Calu3 (cell line): ENCODE data around the gene ARL2. TPM values are rescaled to one million over a fixed set of nuclear protein-coding genes. Genes with fewer than 3 reads are reported as not detected.

Experiments used
- BruUV-seq: library from RNA; stranded (reverse); fragments of 400-500 nt; replicated peaks from 2 replicates; lab custom pipeline; 2021; lab: Mats Ljungman, UMichigan
- CTCF ChIA-PET: fragments of 300-600 bp; sonication (Branson Sonifier 250); formaldehyde crosslinking; loops from one replicate; lab custom pipeline; 2022; ENCODE audit warnings: antibody characterized with exemption; lab: Charles Lee
- DNase-seq: peaks from one replicate; pipeline ENCODE4 v3.0.0; 2022
- H3K27ac Mint-ChIP-seq: one replicate; pipeline ENCODE4 v1.8.0; 2022; ENCODE audit warnings: mixed read lengths; ENCODE audit not compliant: unreplicated experiment
- H3K27me3 Mint-ChIP-seq: one replicate; pipeline ENCODE4 v1.8.0; 2022; ENCODE audit warnings: mixed read lengths; ENCODE audit not compliant: unreplicated experiment
- H3K36me3 Mint-ChIP-seq: one replicate; pipeline ENCODE4 v1.8.0; 2022; ENCODE audit warnings: mild to moderate bottlenecking, moderate library complexity, mixed read lengths; ENCODE audit not compliant: insufficient read depth, unreplicated experiment
- H3K4me1 Mint-ChIP-seq: one replicate; pipeline ENCODE4 v1.8.0; 2022; ENCODE audit warnings: mild to moderate bottlenecking, low read depth, mixed read lengths; ENCODE audit not compliant: unreplicated experiment
- H3K4me3 Mint-ChIP-seq: one replicate; pipeline ENCODE4 v1.8.0; 2022; ENCODE audit warnings: mild to moderate bottlenecking, low read depth, moderate library complexity, mixed read lengths; ENCODE audit not compliant: unreplicated experiment
- H3K9me3 Mint-ChIP-seq: one replicate; pipeline ENCODE4 v1.8.0; 2022; ENCODE audit warnings: low read depth, mixed read lengths; ENCODE audit not compliant: unreplicated experiment
- intact Hi-C: fragments of 100-400 bp; cut with micrococcal nuclease; formaldehyde crosslinking; loops from one replicate; pipeline ENCODE4 v1.10.0; 2022; ENCODE audit not compliant: unreplicated experiment
- total RNA-seq: library from RNA; stranded (reverse); gene quantifications from 2 replicates; pipeline ENCODE4 v1.2.3, GENCODE V29; 2022
- TF ChIP-seq, protein P1 (sequence below): fragments of 200-600 bp; IDR thresholded peaks from one replicate; pipeline ENCODE4 v1.8.0; 2022; ENCODE audit warnings: antibody characterized with exemption; ENCODE audit not compliant: unreplicated experiment

Gene ARL2
- total RNA-seq, 1 experiment from 2014 or later, result 62.6 TPM

DNA sequence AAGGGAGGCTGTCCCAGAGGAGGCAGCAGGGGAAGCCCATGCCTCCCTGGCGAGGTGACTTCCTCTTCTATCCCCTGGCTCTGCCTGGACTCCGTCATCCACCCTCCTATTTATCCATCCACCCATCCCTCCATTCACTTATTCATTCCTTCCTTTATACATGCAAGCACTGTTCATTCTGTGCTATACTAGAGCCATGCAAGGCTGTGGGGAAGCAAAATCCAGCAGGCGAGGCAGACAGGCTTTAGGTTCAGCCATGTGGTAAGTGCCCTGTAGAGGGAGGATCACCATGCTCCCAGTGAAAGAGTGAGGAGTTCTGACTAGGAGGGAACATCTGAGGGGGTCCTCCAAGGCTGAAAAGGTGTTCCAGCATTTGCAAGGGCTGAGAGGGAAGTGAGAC, 45.6 kb downstream of the ARL2 start:
- no TSS peak for BruUV-seq
- peaks cover 16% of the 10 kb centered on the region for H3K27me3 Mint-ChIP-seq
- no peak overlapping the region for H3K27ac Mint-ChIP-seq
- H3K4me1 Mint-ChIP-seq, result no peaks in the 10 kb centered on the region
- intact Hi-C loops, result no loop called here
- no peaks in the 10 kb centered on the region for H3K9me3 Mint-ChIP-seq
- CTCF ChIA-PET, result no interaction called here
- H3K4me3 Mint-ChIP-seq, result no peak overlapping the region
- TF ChIP-seq, protein P1, sequence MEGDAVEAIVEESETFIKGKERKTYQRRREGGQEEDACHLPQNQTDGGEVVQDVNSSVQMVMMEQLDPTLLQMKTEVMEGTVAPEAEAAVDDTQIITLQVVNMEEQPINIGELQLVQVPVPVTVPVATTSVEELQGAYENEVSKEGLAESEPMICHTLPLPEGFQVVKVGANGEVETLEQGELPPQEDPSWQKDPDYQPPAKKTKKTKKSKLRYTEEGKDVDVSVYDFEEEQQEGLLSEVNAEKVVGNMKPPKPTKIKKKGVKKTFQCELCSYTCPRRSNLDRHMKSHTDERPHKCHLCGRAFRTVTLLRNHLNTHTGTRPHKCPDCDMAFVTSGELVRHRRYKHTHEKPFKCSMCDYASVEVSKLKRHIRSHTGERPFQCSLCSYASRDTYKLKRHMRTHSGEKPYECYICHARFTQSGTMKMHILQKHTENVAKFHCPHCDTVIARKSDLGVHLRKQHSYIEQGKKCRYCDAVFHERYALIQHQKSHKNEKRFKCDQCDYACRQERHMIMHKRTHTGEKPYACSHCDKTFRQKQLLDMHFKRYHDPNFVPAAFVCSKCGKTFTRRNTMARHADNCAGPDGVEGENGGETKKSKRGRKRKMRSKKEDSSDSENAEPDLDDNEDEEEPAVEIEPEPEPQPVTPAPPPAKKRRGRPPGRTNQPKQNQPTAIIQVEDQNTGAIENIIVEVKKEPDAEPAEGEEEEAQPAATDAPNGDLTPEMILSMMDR, result no peak
- H3K36me3 Mint-ChIP-seq, result peaks cover 13% of the 10 kb centered on the region
- no peak for DNase-seq

DNA sequence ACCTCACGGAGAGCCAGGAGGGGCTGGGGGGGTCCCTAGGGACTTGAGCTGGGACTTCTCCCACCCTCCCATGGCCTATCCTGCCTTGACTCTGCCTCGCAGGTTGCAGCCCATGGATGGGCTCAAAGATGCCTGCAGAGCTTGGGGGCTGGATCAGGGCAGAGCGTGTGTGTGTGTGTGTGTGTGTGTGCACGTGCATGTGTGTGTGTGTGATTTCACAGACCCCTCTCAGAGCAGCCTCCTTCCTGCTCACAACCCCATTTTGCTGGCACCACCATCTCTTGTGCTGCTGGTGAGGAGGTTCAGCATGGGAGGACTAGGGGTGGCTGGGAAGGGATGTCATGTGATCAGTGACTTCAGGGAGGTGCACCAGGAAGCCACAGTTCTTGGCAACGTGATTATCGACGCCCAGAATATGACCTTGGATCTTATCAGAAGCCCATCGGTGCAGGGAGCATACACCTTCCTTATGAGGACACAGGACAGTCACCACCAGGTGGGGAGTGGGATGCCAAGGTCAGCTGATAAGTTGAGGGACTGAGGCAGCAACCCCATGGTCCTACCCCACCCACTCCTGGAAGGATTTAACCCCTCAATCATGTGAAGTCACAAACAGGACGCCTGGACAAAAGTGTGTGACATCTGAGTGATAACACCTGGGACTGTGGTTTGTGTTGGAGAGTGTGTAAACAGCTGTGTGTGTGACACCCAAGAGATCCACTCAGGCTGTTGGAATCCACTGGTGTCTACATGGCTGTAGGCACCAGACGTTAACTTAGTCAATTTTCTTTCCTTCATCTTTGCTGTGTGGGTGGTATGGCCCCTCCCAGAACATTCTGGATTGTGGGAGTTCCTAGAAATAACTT, 46.2 kb downstream of the ARL2 start:
- Mint-ChIP-seq H3K4me1 (no peaks in the 10 kb centered on the region), H3K9me3 (no peaks in the 10 kb centered on the region), H3K36me3 (peaks cover 14% of the 10 kb centered on the region), H3K27ac (no peak overlapping the region), H3K4me3 (no peak overlapping the region), H3K27me3 (peaks cover 13% of the 10 kb centered on the region)
- CTCF ChIA-PET, result no interaction called here
- DNase-seq, result no peak
- TF ChIP-seq, protein P1, result no peak
- no TSS peak for BruUV-seq
- intact Hi-C loops, result no loop called here

DNA sequence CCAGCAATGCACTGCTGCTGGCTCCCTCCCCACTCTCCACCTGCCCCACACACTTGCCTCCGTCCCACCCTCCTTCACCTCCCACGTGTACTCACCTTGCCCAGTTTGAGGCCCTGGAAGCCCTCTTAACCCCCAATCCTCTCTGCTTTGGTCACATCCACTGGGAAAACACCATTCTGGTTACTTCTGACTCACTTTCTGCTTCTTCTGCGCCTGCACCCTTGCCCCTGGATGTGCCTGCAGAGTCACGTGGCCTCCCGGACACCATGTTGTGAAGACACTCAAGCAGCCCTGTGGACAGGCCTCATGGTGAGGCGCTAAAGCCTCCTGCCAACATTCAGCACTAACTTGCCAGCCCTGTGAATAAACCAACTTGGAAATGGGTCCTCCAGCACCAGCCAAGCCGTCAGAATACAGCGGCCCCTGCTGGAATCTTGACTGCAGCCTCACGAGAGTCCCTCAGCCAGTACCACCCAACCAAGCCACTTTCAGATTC, 47.0 kb downstream of the ARL2 start:
- no peaks in the 10 kb centered on the region for H3K9me3 Mint-ChIP-seq
- CTCF ChIA-PET, result no interaction called here
- H3K27me3 Mint-ChIP-seq, result peaks cover 13% of the 10 kb centered on the region
- TF ChIP-seq, protein P1, result no peak
- H3K4me3 Mint-ChIP-seq, result no peak overlapping the region
- peaks cover 14% of the 10 kb centered on the region for H3K36me3 Mint-ChIP-seq
- no peak for DNase-seq
- BruUV-seq, result no TSS peak
- intact Hi-C loops, result no loop called here
- H3K27ac Mint-ChIP-seq, result no peak overlapping the region
- no peaks in the 10 kb centered on the region for H3K4me1 Mint-ChIP-seq

DNA sequence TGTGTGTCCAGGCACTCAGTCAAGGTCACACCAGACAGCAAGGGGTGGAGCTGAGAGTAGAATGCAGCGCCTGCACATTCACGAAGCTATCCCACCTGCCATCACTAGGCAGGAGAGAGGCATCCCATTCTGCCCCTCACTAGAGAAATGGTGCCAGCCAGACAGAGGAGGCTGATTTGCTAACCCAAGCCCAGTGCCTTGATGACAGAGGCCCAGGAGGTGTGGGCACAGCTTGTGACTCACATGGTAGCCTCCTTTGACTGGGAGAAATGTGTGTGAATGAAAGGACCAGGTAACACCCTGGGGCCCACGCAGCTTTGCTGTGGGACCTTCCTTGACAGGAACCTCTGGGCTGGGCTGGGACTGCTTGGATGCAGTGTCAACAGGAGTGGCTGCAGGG, 49.6 kb downstream of the ARL2 start:
- TF ChIP-seq, protein P1, result no peak
- peaks cover 13% of the 10 kb centered on the region for H3K27me3 Mint-ChIP-seq
- BruUV-seq, result no TSS peak
- H3K36me3 Mint-ChIP-seq, result peaks cover 8% of the 10 kb centered on the region
- no peak overlapping the region for H3K4me3 Mint-ChIP-seq
- DNase-seq, result no peak
- CTCF ChIA-PET, result interaction anchor here (0.5 to 0.7 kb wide), 3 partner anchors 33 to 619 kb away, joined by 3 to 5 read pairs (median 5); no protein-coding TSS in a partner anchor
- no peaks in the 10 kb centered on the region for H3K9me3 Mint-ChIP-seq
- no peak overlapping the region for H3K27ac Mint-ChIP-seq
- intact Hi-C loops, result no loop called here
- no peaks in the 10 kb centered on the region for H3K4me1 Mint-ChIP-seq
